Stimulated activated CD4-positive, alpha-beta T cell treated with anti-CD3 and anti-CD28 coated beads, Interleukin-1b, Interleukin-23, amount 100 ng/mL, for 1 hour (primary cell): ENCODE data around the gene CTCFL.

Experiments used
- DNase-seq, 2 donors: peaks; one replicate each; pipeline ENCODE4 v3.0.0-alpha.2; 2020; ENCODE audit warnings: low read depth in 2 of 2

The CTCFL gene

DNA sequence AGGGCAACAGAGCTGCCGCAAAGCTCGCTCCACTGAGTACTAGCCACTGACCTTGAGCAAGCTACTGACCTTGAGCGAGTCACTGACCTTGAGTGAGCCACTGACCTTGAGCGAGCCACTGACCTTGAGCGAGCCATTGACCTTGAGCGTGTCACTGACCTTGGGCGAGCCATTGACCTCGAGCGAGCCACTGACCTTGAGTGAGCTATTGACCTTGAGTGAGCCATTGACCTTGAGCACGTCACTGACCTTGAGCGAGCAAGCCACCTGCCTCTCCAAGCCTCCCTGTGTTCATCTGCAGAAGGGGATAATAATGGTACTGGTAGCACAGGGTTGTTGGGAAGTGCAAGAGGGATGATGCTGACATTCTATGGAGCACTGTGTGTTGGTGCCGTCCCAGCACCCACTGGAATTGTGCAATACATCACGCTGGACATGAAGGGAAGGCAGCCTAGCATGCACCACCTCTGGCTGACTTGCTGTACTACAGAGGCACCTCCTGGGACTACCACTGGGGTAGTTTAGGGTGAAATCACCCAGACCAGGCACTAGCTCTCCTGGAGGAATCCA is 60.2 kb downstream of the CTCFL start:
- DNase-seq = no peak

DNA sequence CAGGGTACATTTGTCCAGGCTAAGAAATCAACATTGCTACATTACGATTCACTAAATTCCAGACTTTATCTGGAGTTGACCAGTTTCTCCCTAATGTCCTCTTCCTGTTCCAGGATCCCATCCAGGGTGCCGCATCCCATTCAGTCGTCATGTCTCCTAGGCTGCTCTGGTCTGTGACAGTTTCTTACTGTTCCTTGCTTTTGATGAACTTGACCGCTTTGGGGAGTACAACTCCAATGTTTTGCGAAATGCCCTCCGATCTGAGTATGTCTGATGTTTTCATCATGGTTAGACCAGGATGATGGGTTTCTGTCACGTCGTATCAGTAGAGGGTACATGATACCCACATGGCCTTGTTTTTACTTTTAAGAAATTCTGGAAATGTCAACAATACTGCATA is 62.2 kb downstream of the CTCFL start:
- DNase-seq = no peak

DNA sequence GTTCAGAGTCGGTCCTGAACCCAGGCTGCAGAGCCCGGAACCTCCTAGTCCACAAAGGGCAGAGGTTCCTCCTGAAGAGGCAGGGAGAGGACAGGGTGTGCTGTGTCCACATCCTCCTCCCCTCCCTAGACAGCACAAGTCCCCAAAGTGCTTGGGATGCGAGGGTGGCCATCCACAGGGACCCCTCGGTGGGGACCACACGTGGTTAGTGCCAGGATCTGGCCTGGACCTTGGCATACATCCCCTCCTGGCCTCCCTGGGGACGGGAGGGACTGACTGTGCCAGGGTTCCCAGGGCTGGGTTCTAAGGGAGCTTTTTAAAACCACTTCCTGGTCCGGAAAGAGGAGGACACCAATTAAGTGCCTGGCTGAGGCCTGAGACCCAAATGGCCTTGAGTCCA is 63.2 kb downstream of the CTCFL start:
- no peak for DNase-seq

DNA sequence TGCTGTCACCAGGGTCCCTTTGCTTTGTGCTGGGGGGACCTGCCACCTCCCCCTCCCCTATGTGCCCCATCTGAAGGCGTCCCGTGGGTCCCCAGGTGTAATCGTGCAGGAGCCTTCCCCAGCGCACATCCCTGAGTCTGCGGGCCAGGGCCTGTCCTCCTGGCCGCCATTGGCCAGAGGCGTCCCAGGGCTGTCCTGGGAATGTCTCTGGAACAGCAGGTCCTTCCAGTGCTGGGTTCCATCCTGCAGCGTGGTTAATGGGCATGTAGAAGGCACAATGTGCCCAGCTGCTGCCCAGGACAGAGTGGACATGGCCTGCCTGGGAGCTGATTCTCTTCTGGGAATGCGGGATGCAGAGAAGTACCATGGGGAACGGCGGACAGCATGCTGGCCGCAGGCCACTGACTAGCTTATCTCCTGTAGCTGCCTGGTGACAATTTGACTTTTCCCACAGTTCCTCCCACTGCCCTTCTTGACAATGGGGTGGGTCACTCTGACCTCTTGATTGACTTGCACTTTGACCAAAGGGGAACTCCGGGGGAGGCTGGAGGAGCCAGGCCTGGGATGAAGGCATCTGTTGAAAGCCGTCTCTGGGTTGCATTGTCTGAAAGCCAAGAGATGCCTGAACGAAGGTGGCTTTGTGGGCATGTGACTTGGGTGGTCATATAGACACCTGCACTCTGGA is 64.0 kb downstream of the CTCFL start:
- DNase-seq = no peak

DNA sequence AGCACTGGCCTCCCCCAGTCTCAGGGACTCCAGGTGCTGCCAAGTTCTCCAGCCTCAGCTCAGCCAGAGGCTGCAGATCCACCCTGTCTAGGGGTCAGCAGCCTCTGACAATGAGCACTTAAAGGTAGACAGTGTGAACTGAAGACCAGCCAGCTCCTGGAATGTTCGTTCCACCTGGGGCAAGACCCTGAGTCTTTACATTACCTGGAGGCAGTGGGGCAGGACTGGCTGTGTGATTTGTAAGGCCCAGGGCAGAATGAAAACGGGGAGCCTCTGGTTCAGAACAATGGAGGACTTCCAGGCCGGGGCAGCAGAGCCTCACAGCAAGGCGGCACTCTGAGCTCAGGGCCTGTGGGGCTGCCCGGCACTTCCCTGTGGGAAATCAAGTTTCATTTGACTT is 65.0 kb downstream of the CTCFL start:
- DNase-seq = no peak

DNA sequence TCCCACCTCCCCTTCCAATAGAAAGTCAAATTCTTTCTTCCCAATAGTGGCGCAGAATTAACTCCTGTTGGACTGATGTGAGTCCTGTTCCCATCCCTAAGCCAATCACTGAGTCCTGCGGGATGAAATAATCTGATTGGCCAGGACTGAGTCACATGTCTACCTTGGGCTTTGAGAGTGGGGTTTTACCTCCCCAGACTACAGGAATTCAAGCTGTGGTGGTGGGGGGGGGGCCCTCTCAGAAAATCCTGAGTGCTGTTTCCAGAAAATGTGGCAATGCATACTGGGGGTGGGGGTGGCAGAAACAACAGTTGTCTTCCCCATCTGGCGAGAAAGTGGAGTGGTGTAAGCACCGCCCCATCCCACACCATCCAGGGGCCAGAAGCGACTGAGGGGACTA is 65.7 kb downstream of the CTCFL start:
- no peak for DNase-seq

DNA sequence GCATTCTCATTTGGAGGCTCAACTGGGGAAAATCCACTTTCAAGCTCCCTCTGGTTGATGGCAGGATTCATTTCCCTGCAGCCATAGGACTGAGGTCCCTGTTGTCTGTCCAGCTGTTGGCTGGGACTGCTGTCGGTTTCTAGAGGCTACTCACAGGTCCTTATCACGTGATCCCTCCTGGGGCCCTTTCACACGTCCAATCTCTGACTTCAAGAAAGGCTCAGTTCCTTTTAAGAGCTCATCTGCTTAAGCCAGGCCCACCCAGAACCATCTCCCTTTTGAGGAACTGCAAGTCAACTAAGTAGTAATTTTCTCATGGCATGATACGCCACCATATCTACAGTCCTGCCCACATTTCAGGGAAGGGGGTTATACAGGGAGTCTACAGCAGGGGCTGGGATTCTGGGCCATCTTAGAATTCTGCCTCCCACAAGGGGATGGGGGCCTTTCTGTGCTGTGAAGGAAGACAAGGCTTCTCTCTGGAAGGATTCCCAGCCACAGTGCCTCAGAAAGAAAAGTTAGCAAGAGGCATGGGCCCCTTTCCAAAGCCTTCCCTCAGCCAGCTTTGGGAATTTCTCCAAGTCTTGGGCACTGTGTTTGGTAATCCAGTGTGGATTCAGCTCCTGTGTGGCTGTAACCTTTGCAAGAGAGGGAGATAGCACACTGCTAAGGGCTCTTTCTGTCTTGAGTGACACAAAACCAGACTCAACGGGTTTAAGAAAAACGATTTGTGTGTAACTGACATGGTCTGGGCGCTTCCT is 66.4 kb downstream of the CTCFL start:
- no peak for DNase-seq

DNA sequence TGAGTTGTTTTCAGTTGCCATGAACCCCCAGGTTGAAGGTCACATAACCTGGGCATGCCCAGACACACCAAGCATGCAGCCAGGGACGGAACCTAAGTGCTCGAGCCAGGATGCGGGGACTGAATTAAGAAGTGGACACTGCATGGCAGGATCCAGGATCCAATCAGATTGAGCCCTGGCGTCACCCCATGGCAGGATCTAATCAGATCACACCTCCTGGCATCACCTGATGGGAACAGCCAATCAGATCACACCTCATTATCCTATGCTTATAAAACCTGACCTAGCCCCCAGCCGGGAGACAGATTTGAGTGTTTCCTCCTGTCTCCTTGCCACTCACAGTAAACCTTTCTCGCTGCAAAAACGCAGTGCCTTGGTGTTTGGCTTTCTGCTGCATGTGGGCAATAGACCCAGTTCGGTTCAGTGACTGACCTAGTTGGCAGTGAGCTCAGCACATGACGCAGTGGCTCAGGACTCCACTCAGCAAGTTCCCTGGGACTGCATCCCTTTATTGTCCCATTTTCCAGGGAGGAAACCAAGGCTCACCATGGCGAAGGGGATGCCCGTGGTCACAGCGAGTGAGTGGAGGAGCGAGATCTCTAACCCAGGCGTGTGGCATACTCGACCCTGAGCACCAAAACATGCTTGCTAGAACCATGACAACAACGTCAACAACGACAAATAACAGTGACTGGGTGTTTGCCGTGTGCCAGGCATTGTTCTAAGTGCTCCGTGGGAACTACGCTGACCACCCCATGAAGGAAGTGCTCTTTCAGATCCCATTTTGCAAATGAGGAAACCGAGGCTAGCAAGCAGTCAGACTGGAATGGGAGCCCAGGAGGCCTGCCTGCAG is 67.5 kb downstream of the CTCFL start:
- no peak for DNase-seq

DNA sequence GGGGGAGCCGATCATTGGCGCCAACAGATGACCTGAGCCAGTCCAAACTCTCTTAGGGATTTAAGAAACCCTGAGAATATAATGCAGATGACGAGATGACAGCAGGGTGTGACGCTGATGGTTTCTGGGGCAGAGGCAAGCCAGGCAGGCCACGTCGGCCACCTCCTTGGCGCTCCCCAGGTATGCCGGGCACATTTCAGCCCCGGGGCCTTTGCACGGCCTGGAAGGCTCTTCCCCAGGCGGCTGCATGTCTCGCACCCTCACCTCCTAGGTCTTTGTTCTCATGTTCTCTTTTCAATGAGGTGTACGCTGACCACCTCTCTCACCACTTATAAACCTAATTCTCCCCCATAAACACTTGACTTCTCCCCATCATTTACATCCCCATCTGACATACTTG is 68.8 kb downstream of the CTCFL start:
- no peak for DNase-seq

GRCh38 chr20:57455386-57455785 is 69.6 kb downstream of the CTCFL start:
- no peak for DNase-seq

DNA sequence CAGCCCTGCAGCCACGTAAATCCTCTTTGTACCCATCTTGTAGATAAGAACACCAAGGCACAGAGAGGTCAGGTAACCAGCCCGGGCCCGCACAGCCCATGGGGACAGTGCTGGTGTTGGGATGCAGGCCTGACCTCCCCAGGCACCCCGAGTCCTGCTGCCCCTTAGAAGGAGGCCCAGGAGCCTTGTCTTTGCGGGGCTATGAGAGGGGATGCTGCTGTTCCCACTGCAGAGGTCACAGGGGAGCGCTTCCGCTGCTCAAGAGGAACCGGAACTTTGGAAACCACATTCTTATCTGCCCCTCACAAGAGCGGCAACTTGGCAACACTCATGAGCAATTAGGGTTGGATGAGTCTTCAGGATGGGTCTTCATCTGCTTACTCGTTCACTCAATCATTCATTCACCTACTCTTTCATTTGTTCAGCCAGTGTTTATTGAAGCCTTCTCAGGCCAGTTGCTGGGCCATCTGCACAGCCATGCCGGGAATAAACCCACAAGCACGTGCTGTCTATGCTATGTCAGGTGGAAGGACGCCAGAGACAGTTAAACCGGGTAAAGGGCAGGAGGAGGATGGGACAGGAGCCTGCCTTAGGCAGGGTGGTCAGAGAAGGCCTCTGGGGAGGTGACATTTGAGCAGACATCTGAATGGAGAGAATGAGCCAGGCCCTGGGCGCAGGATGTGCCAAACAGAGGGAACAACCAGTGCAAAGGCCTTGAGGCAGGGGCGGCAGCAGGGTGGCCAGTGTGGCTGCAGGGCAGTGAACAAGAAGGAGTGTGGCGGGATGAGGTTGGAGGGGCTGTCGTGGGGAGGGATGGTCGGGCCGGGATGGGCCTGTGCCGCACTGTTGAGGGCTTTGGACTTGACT is 72.9 kb downstream of the CTCFL start:
- DNase-seq = no peak

GRCh38 chr20:57451431-57451794 is 73.5 kb downstream of the CTCFL start:
- DNase-seq = no peak

GRCh38 chr20:57450931-57451330 is 74.0 kb downstream of the CTCFL start:
- no peak for DNase-seq

DNA sequence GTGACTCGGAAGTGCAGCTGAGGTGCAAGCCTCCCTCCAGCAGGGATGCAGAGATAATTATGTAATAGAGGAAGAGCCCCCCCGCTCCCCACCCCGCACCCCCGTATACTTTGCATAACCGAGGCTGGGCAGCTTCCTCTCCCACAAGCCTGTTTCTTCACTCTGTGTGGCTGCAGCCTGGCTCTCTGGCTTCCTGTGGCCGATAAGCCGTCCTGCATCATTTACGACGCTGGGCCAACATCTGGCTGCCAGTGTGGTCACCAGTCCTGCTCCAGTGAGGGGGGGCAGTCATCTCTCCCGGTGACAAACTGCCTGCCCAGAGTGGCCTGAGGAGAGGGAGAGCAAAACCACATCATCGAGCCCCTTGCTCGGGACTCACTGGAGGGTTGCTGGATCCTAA is 74.5 kb downstream of the CTCFL start:
- no peak for DNase-seq

DNA sequence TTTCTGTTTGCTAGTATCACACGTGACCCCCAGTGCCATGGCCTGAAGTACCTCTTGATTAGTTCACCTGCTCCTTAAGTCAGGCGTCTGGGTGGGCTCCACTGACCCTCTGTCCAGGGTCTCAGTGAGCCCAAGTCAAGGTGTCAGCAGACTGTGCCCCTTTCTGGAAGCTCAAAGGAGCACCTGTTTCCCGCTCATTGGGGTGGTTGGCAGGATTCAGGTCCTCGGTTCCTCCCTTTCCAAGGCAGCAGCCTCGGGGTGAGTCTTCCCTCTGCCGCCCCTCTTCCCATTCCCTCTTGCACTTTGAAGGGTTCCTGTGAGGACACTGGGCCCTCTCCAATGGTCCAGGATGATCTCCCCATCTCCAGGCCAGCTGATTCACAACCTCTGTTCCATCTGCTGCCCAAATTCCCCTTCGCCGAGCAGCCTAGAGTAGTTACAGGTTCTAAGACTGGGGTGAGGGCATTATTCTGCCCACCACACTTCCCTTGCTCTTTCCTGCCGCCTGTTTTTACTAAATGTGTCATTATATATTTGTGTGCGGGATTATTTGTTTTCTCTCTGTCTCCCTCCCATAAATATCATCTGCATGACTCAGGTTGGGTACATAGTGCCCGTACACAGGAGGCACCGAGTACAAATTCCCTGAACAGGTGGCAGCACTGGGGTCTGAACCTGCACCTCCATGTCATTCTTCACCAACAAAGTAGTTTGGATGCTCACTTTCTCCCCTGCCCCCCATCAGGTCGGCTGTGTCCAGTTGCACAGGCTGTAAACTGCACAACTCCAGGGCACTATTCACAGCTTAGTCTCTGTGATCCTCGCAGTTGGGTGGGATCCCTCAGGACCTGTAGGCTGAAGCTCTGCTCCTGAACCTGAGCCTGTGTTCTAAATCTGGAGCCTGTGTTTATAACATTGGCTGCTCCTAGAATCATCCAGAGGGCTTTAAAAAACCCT is 75.3 kb downstream of the CTCFL start:
- DNase-seq = no peak

GRCh38 chr20:57448764-57449354 is 76.1 kb downstream of the CTCFL start:
- DNase-seq = no peak
